HG03097 (cell line): ENCODE results near the gene HBP1.
"Not testable (repeated sequence)": the region's sequence is repeated elsewhere in the genome, so short reads cannot be mapped to it uniquely, and the experiment has no call there.

Source experiments
- ATAC-seq: cut with Tn5 transposase; IDR thresholded peaks from one replicate; pipeline ENCODE4 v1.9.1; 2021; ENCODE audit not compliant: unreplicated experiment, low FRiP score

Gene HBP1

GRCh38 chr7:107219563-107220244 is 50.9 kb downstream of the HBP1 start:
- ATAC-seq: no peak

- no peak for ATAC-seq
Observed at GRCh38 chr7:107220356-107220755, 51.6 kb downstream of the HBP1 start.

- not testable (repeated sequence) for ATAC-seq
Observed at GRCh38 chr7:107220806-107221205, 52.0 kb downstream of the HBP1 start.

GRCh38 chr7:107224374-107225223 is 55.8 kb downstream of the HBP1 start:
- no peak for ATAC-seq

- no peak for ATAC-seq
Observed at GRCh38 chr7:107228291-107228690, 59.5 kb downstream of the HBP1 start.

GRCh38 chr7:107230334-107230733 is 61.5 kb downstream of the HBP1 start:
- no peak for ATAC-seq

- ATAC-seq: no peak
Observed at GRCh38 chr7:107232568-107233090, 63.8 kb downstream of the HBP1 start.

GRCh38 chr7:107233174-107233573 is 64.4 kb downstream of the HBP1 start:
- no peak for ATAC-seq

GRCh38 chr7:107233981-107234380 is 65.2 kb downstream of the HBP1 start:
- ATAC-seq: no peak

GRCh38 chr7:107234436-107234835 is 65.6 kb downstream of the HBP1 start:
- ATAC-seq: no peak

- ATAC-seq: no peak
Observed at GRCh38 chr7:107236862-107237261, 68.1 kb downstream of the HBP1 start.

- no peak for ATAC-seq
Observed at GRCh38 chr7:107237451-107237850, 68.6 kb downstream of the HBP1 start.

- no peak for ATAC-seq
Observed at GRCh38 chr7:107242267-107242666, 73.5 kb downstream of the HBP1 start.

- no peak for ATAC-seq
Observed at GRCh38 chr7:107244613-107245012, 75.8 kb downstream of the HBP1 start.

- not testable (repeated sequence) for ATAC-seq
Observed at GRCh38 chr7:107246836-107247235, 78.0 kb downstream of the HBP1 start.

- no peak for ATAC-seq
Observed at GRCh38 chr7:107248551-107249316, 79.9 kb downstream of the HBP1 start.

GRCh38 chr7:107251963-107252362 is 83.2 kb downstream of the HBP1 start:
- ATAC-seq: no peak
